Omental fat pad (tissue), 4 donors: ENCODE measurements around the gene WDR38. TPM values are rescaled to one million over a fixed set of nuclear protein-coding genes. Genes with fewer than 3 reads are reported as not detected.

Source experiments
- ATAC-seq: fragments of 150-250 bp; one replicate; pipeline ENCODE4 v1.9.1; 2016; ENCODE audit warnings: mild to moderate bottlenecking, moderate library complexity; ENCODE audit not compliant: low FRiP score
- DNase-seq: peaks from one replicate; pipeline ENCODE4 v3.0.0-alpha.2; 2019; ENCODE audit warnings: low spot score
- total RNA-seq, 4 donors: library from RNA; depleted of rRNA; stranded (reverse); fragments of >200 nt; gene quantifications; one replicate each; pipeline ENCODE4 v1.1.0, GENCODE V29; 2016
- TF ChIP-seq, protein P1 (sequence below), 3 donors: fragments of 450-650 bp; IDR thresholded peaks; one replicate each; pipeline ENCODE4 v1.5.1; 2016 to 2017; ENCODE audit warnings: antibody characterized with exemption in 3 of 3, mild to moderate bottlenecking in 3 of 3, moderate library complexity in 2 of 3

Gene WDR38
- total RNA-seq, 4 donors from 2014 or later, result 0.36 TPM; not detected in 3

DNA sequence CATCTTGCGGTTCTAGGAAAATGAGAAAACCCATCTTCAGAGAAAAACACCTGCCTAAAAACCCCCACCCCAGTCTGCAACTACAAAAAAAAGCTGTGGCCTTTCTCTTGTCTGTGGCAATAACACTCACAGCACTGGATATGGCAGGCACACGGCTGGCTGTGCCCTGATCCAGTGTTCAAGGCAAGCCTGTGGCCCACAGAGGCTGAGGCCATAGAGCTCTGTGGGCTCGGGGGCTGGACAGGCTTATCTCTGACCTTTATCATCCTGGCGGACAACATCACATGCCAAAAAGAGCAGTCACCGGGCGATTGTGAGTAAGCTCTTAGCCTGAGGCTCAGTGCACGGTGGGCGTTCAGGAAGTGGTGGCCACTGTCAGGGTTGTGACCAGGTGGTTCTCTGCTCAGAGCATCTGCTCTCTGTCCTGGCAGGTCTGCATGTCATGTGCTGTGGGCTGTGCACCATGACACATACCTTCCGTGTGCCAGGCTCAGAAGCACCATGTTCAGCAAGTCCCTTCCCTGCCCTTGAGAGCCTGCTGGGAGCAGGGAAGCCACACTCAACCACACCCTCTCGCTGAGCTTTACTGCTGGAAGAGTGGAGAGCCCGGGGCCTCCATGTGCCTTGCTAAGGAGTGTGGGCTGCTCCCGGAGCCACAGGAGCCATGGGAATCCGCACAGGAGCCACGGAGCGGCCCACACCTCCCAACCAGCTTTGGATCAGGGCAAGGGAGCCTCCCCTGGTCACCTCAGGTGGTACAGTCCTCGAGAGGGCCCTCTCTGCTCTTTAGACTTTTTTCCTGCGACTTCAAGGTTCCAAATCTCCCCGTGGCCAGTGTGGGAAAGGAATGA lies 34.6 kb upstream of the WDR38 start:
- DNase-seq (no peak), ATAC-seq (no peak)
- TF ChIP-seq, protein P1, sequence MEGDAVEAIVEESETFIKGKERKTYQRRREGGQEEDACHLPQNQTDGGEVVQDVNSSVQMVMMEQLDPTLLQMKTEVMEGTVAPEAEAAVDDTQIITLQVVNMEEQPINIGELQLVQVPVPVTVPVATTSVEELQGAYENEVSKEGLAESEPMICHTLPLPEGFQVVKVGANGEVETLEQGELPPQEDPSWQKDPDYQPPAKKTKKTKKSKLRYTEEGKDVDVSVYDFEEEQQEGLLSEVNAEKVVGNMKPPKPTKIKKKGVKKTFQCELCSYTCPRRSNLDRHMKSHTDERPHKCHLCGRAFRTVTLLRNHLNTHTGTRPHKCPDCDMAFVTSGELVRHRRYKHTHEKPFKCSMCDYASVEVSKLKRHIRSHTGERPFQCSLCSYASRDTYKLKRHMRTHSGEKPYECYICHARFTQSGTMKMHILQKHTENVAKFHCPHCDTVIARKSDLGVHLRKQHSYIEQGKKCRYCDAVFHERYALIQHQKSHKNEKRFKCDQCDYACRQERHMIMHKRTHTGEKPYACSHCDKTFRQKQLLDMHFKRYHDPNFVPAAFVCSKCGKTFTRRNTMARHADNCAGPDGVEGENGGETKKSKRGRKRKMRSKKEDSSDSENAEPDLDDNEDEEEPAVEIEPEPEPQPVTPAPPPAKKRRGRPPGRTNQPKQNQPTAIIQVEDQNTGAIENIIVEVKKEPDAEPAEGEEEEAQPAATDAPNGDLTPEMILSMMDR (IDR thresholded peaks at IDR 0.05), result no peak

DNA sequence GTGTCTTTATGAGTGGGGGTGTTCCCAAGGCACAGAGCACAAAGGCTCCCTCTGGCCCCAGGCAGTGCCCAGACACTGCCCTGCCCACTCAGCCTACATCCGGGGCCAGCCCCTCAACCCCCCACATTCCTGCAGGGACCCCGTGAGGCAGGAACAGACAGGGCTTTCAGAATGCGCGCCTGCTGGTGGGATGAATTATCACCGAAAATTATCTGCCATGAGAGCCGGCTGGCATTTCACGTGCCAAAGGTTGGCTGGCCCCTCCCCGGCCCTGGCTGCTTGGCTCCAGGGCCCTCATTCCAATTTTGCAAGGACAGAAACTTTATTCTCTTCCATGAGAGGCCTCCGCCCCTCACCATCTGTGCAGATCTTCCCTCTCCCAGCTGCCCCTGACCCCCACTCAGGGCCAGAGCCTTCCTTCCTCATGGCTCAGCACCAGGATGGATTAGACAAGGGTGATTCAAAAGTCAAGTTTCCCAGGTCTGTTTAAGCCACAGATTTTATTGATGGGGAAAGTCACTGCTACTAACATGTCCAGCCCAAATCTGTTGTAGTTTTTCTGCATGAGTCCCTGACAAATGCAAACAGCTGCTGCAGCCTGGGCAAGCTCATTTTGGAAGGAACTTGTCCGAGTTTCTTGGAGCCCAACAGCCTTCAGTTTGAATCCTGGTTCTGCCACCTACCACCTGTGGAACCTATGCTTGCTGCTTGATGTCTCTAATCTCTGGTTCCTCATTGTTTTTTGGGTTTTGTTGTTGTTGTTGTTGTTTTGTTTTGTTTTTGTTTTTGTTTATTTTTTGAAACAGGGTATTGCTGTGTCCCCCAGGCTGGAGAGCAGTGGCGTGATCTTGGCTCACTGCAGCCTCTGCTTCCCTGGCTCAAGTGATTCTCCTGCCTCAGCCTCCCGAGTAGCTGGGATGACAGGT lies 32.3 kb upstream of the WDR38 start:
- DNase-seq (no peak), ATAC-seq (no peak)
- TF ChIP-seq, protein P1 (IDR thresholded peaks at IDR 0.05), result no peak

DNA sequence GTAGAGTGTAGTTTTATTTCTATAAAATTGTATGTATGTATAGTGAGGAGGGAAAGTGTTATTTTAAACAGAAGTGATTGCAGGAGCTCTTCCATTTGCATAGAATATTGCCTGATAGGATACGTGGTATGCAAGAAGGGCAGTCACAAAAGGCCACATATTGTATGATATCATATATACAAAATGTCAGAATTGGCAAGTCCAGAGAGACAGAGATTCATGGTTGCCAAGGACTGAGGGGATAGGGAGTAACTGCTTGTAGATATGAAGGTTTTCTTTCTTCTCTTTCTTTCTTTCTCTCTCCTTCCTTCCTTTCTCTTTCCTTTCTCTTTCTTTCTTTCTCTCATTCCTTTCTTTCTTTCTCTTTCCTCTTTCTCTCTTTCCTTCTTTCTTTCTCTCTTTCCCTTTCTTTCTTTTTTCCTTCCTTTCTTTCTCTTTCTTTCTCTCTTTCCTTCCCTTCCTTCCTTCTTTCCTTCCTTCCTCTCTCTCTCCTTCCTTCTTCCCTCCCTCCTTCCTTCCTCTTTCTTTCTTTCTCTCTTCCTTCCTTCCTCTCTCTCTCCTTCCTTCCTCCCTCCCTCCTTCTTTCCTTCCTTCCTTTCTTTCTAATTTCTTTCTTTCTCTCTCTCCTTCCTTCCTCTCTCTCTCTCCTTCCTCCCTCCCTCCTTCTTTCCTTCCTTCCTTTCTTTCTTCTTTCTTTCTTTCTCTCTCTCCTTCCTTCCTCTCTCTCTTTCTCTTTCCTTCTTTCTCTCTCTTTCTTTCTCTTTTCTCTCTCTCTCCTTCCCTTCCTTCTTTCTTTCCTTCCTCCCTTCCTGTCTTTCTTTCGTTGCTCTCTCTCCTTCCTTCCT lies 24.5 kb upstream of the WDR38 start:
- TF ChIP-seq, protein P1 (IDR thresholded peaks at IDR 0.05), result no peak
- no peak for ATAC-seq

DNA sequence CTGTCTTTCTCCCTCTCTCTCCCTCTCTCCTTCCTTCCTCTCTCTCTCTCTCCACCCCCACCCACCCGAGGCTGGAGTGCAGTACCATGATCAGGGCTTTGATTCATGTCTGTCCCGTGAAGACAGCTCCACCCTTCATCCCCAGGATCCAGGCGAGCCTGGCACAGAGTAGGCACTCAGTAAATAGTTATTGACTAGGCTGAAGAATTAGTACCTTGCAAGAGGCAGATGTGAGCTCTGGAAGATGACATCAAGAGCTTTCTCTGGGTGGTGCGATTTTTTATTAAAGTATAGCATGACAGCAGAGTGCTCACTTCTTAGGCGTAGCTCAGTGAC lies 24.0 kb upstream of the WDR38 start:
- no peak for DNase-seq
- TF ChIP-seq, protein P1 (IDR thresholded peaks at IDR 0.05), result no peak
- no peak for ATAC-seq

More for the DNA sequence above, 24.5 kb upstream of the WDR38 start:
- DNase-seq, result no peak

DNA sequence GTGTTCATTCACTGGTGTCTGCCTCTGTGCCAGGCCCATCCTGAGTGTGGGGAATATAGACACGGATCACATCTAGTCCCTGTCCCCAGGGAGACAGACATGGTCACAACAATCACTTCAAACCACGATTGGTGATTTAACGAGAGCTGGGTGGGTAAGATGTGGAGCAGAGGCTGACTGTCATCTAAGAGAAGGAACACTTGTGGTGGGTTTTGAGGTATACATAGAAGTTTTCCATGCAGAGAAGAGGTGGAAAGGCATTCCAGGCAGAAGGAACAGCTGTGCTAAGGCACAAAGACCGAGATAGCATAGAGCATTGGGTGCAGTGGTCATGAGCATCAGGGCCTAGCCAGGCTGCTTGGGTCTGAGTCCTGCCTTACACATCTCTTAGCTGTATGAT lies 22.7 kb upstream of the WDR38 start:
- DNase-seq (no peak), ATAC-seq (no peak)
- TF ChIP-seq, protein P1 (IDR thresholded peaks at IDR 0.05), result no peak

DNA sequence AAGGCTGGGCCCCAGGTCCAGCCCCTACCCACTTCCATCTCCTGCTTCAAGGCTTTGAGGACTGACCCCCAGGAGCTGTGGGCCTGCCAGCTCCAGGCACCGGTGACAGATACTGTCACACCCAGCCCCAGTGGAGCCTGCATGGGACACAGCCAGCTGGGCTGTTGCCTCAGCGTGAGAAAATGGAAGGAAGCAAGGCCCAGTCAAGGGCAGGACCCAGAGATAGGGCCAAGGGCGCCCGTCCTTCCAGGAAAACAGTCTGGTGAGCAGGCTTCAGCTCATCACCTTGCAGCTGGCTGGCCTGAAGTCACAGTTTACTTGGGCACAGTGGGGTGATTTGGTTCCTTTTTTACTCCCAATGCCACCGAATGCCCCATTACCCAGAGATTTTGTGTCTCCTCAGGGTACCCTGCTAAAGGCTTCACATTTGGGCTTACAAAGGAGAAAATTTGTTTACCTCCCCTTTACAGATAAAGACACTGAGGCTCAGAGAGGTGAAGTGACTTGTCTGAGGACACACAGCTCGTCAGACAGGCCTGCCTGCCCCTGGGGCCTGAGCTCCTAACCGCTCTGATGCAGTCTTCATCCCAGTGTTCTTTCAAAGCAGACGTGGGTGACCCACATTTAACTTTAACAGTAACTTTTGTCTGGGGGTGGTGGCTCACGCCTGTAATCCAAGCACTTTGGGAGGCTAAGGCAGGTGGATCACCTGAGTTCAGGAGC lies 21.5 kb upstream of the WDR38 start:
- no peak for ATAC-seq
- TF ChIP-seq, protein P1 (IDR thresholded peaks at IDR 0.05), result no peak
- DNase-seq, result no peak
